Pancreas (tissue), 10 donors: ENCODE data around the gene IL12RB2. TPM values are rescaled to one million over a fixed set of nuclear protein-coding genes. Genes with fewer than 3 reads are reported as not detected.
"Not testable (repeated sequence)": the region's sequence is repeated elsewhere in the genome, so short reads cannot be mapped to it uniquely, and the experiment has no call there.

Source experiments
- ATAC-seq, 4 donors: fragments of 200-7000 bp; cut with Tn5 transposase; one replicate each; pipeline versions ENCODE4 v1.8.0 to v1.9.1; 2020; ENCODE audit warnings: mild to moderate bottlenecking in 4 of 4, moderate library complexity in 4 of 4
- DNase-seq, 6 donors: peaks; one replicate each; pipeline ENCODE4 v3.0.0-alpha.2; 2020
- FAIRE-seq: peaks from 2 replicates; lab custom pipeline; 2012; peaks lifted over from hg19 to GRCh38; lab: Jason Lieb, UNC
- H3K27ac ChIP-seq, 4 donors: fragments of 200-600 bp; sonication (generic); 1 replicate in 3 of 4; 2 replicates in 1 of 4; pipeline versions ENCODE4 v1.5.0 to v1.8.0; 2020
- H3K27me3 ChIP-seq, 4 donors: fragments of 200-600 bp; one replicate each; pipeline ENCODE4 v1.8.0; 2021
- H3K36me3 ChIP-seq, 3 donors: fragments of 200-600 bp; sonication (generic) in 1 of 3; one replicate each; pipeline versions ENCODE4 v1.5.0 to v1.8.0; 2020 to 2021
- H3K4me1 ChIP-seq, 3 donors: fragments of 200-600 bp; one replicate each; pipeline ENCODE4 v1.8.0; 2021
- H3K4me3 ChIP-seq, 4 donors: fragments of 200-600 bp; sonication (generic) in 2 of 4; one replicate each; pipeline versions ENCODE4 v1.5.0 to v1.8.0; 2020 to 2021
- H3K9me3 ChIP-seq, 4 donors: fragments of 200-600 bp; one replicate each; pipeline ENCODE4 v1.8.0; 2021
- CTCF ChIP-seq, 4 donors: fragments of 200-600 bp; sonication (generic) in 3 of 4; IDR thresholded peaks; one replicate each; pipeline versions ENCODE4 v1.5.0 to v1.8.0; 2021; ENCODE audit warnings: antibody characterized with exemption in 4 of 4
- WGBS, 2 donors: extraction: QIAGEN DNeasy Blood & Tissue Kit; methylation state at CpG; one replicate each; pipeline ENCODE4 v1.1.7; 2013; 5-methylcytosine and 5-hydroxymethylcytosine counted together
- intact Hi-C, 3 donors: fragments of 100-400 bp; cut with DNase I; formaldehyde crosslinking; loops; one replicate each; pipeline versions ENCODE4 v1.11.1 to v1.14.2; 2022
- polyA plus RNA-seq, 2 donors: library from polyadenylated mRNA; stranded (reverse); fragments of 200-250 nt; gene quantifications; one replicate each; pipeline ENCODE4 v1.2.3, GENCODE V29; 2013
- total RNA-seq, 6 donors: library from RNA; stranded (reverse); fragmentation: NEBNext Ultra II Directional in 4 of 6; extraction: Animal tissue kit (Norgen Biotek cat#: 25700) in 4 of 6; gene quantifications; one replicate each; pipeline versions ENCODE4 v1.2.1 to v1.2.4, GENCODE V29; 2021 to 2023
- donor health status: healthy with polysubstance abuse.
- donor health status: DM: no; HTN: no; CAD: no; lungs with moderate emphysema.
- donor health status: DM: no; HTN: no; CAD: no.
- donor health status: control.
- donor health status: control.
- donor health status: Bipolar disorder and iron deficiency.
- donor health status: DM: yes; HTN: yes; CAD: no.
- donor health status: DM: no; HTN: no; CAD: no.
- donor health status: DM: no; HTN: no; CAD: no.
- donor health status: DM: yes; HTN: yes; CAD: no.

Gene IL12RB2
- total and polyA plus RNA-seq, 8 donors = 0.65 to 5.0 (median 2.7) TPM

DNA sequence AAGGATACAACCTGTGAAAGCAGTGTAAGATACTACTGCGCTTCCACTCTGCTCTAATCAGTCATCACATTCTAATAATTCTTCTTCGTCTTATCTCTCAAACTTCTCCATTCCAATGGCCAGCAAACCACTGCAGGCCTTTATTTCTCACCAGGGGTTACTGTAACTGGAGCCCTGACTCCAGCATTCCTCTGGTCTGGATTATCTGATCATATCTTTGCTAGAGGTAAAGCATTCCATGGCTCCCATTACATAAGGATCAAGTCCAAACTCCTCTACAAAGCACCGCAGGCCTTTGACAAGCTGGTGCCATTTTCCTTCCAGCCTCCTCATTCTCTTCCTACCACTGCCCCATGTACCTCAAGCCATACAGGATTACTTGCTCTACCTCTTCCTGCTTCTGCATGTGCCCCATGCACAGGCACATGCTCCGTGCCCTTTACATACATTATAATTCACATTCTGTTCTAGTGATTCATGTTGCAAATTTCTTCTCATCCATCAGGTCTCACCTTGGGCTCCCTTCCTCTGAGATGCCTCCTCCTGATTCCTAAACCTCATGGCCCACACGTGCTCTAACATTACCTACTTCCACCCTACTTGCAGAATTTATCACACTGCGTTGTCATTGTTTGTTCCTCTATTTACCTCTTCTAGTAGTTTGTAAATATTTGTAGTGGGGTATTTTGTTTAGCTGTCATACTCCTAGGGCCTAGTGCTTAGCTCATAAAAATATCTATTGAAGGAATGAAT is 131.8 kb downstream of the IL12RB2 start:
- H3K4me3 ChIP-seq = no peak overlapping the region
- H3K36me3 ChIP-seq = no peaks in the 10 kb centered on the region
- H3K27ac ChIP-seq = no peak overlapping the region
- no peaks in the 10 kb centered on the region for H3K9me3 ChIP-seq
- H3K4me1 ChIP-seq = no peaks in the 10 kb centered on the region
- no peak for TF ChIP-seq CTCF (IDR thresholded peaks at IDR 0.05)
- FAIRE-seq (no peak), ATAC-seq (no peak), DNase-seq (no peak)
- intact Hi-C loops = no loop called here
- 81 to 84% methylated on average over 6 of the region's 6 CpGs for WGBS, 2 donors
- H3K27me3 ChIP-seq = no peaks in the 10 kb centered on the region

GRCh38 chr1:67440339-67440738 is 132.7 kb downstream of the IL12RB2 start:
- DNase-seq (no peak), ATAC-seq (no peak), FAIRE-seq (no peak)
- no peak for TF ChIP-seq CTCF (IDR thresholded peaks at IDR 0.05)
- Histone ChIP-seq H3K27ac (no peak overlapping the region), H3K9me3 (no peaks in the 10 kb centered on the region), H3K4me1 (no peaks in the 10 kb centered on the region), H3K36me3 (no peaks in the 10 kb centered on the region), H3K4me3 (no peak overlapping the region), H3K27me3 (no peaks in the 10 kb centered on the region)
- 71 to 79% methylated on average over 3 of the region's 3 CpGs for WGBS, 2 donors
- intact Hi-C loops = no loop called here

DNA sequence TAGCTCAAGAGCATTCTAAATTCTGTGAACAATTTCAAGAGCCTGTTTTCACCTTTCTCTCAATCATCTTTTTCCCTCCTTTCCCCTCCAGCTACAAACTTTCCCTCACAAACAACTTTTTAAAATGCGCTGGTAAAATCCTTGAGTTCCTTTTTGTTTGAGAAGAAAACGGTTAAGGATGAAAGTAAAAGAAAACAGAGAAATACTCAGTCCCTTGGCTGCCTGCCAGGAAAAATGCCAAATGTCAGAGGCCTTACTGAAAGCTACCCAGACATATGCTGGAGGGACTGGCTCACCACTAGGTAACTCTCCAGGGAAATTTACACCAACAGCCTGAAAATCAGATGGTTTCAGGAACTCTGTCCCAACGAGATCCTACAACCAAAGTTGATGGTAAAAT is 133.5 kb downstream of the IL12RB2 start:
- no peaks in the 10 kb centered on the region for H3K27me3 ChIP-seq
- no peak overlapping the region for H3K27ac ChIP-seq
- peak in 3 of 4 donors; percentile 39 to 47 (median 46) for ATAC-seq
- TF ChIP-seq CTCF (IDR thresholded peaks at IDR 0.05) = no peak
- intact Hi-C loops = no loop called here
- no peaks in the 10 kb centered on the region for H3K36me3 ChIP-seq
- peak in 5 of 6 donors; percentile 11 to 66 (median 31) for DNase-seq
- no peak for FAIRE-seq
- 34 to 37% methylated on average over 3 of the region's 3 CpGs for WGBS, 2 donors
- no peak overlapping the region for H3K4me3 ChIP-seq
- no peaks in the 10 kb centered on the region for H3K4me1 ChIP-seq
- H3K9me3 ChIP-seq = no peaks in the 10 kb centered on the region

DNA sequence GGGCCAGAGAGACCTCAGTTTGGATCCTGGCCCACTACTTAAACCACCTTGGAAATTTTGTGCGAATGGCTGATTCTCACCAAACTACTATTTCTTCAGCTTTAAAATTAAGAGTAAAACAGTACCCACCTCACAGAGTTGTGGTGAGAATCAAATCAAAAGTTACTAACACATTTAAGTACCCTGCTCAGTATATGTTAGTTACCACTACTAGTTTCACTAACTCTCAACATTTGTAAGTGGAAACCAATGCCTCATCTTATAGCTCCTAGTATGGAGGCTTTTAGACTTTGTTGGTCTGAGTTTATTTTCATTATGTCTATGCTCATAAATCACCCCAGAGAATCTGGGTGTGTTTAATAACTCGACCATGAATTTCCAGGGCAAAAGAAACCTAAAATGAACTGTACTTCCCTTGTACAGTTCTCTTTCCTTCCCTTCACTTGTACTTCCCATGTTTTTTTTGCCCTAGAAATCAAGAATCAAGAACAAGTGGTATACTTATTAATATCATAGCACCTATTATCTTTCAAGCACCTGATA is 134.1 kb downstream of the IL12RB2 start:
- H3K4me3 ChIP-seq = no peak overlapping the region
- H3K9me3 ChIP-seq = no peaks in the 10 kb centered on the region
- no peak for FAIRE-seq
- H3K27ac ChIP-seq = no peak overlapping the region
- no peak for DNase-seq
- no peak for ATAC-seq
- intact Hi-C loops = no loop called here
- WGBS, 2 donors = 84% methylated on average over 2 of the region's 2 CpGs
- no peaks in the 10 kb centered on the region for H3K36me3 ChIP-seq
- TF ChIP-seq CTCF (IDR thresholded peaks at IDR 0.05) = no peak
- no peaks in the 10 kb centered on the region for H3K4me1 ChIP-seq
- H3K27me3 ChIP-seq = no peaks in the 10 kb centered on the region

GRCh38 chr1:67446014-67446413 is 138.3 kb downstream of the IL12RB2 start:
- H3K9me3 ChIP-seq, H3K4me3 ChIP-seq, H3K27me3 ChIP-seq, FAIRE-seq, DNase-seq, ATAC-seq, intact Hi-C loops, H3K36me3 ChIP-seq, H3K4me1 ChIP-seq, H3K27ac ChIP-seq: not testable (repeated sequence)
- 78 to 86% methylated on average over 5 of the region's 5 CpGs for WGBS, 2 donors

Other genes with a start within 250 kb of the IL12RB2 start
- gene C1orf141, start 172.9 kb upstream of the IL12RB2 start, total RNA-seq = not detected
- gene C1orf141, start 172.9 kb upstream of the IL12RB2 start, polyA plus RNA-seq = under 1 TPM in 1 of 2 donors, not detected in 1; 0.14 TPM
- under 1 TPM in 4 of 6 donors, not detected in 2; 0.09 to 0.22 (median 0.16) TPM for gene IL23R, start 141.4 kb upstream of the IL12RB2 start, total RNA-seq
- under 1 TPM in 1 of 2 donors, not detected in 1; 0.05 TPM for gene IL23R, start 141.4 kb upstream of the IL12RB2 start, polyA plus RNA-seq
- 100 to 1,000 TPM in 3 of 6 donors, 10 to 100 TPM in 3; 68.0 to 138 (median 101) TPM for gene SERBP1, start 122.5 kb downstream of the IL12RB2 start, total RNA-seq
- 10 to 100 TPM; 38.8 to 62.9 TPM for gene SERBP1, start 122.5 kb downstream of the IL12RB2 start, polyA plus RNA-seq